ENCODE data around the gene TRMT13. TPM values are rescaled to one million over a fixed set of nuclear protein-coding genes. Genes with fewer than 3 reads are reported as not detected.

Gene TRMT13
- total RNA-seq, 1 experiment from 2014 or later: 6.7 TPM

DNA sequence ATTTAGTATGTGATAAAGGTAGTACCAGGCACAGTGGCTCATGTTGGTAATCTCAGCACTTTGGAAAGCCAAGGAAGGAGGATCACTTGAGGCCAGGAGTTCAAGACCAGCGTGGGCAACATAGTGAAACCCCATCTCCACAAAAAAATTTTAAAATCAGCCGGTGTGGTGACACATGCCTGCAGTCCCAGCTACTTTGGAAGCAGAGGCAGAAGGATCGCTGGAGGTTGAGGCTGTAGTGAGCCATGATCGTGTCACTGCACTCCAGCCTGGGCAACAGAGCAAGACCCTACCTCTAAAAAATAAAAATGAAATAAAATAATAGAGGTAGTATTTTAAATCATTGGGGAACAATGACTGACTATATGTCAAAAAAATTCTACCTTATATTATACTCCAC is 17.4 kb upstream of the TRMT13 start:
- no peaks in the 10 kb centered on the region for H3K79me2 ChIP-seq (ENCODE audit: low read length)
- BruUV-seq (replicated peaks): no TSS peak
- ChIA-PET CTCF (interaction anchor here (0.6 kb wide), 1 partner anchor 49 kb away, joined by 4 read pairs; no protein-coding TSS in a partner anchor), POLR2A (ENCODE audit: unreplicated experiment) (no interaction called here)
- H4K20me1 ChIP-seq (ENCODE audit: low read length): no peaks in the 10 kb centered on the region
- no peak overlapping the region for H3K4me2 ChIP-seq (ENCODE audit: low read length)
- no peak for DNase-seq
- no peaks in the 10 kb centered on the region for H3K4me1 ChIP-seq (ENCODE audit: insufficient read depth, low read length)
- no peak overlapping the region for H3K27ac ChIP-seq (ENCODE audit: low read length)
- no peaks in the 10 kb centered on the region for H3K9me2 ChIP-seq (replicated peaks; ENCODE audit: low read length)
- ATAC-seq: no peak
- H3K9ac ChIP-seq (ENCODE audit: low read length): no peak overlapping the region
- no peak overlapping the region for H2AFZ ChIP-seq (ENCODE audit: low read length)
- no peaks in the 10 kb centered on the region for H3K9me3 ChIP-seq (ENCODE audit: low read length)
- no peaks in the 10 kb centered on the region for H3K27me3 ChIP-seq (ENCODE audit: low read length)
- no peak for TF ChIP-seq EZH2 (IDR thresholded peaks at IDR 0.05; ENCODE audit: low read length, unreplicated experiment)
- no peak for TF ChIP-seq EZH2phosphoT487 (IDR thresholded peaks at IDR 0.05; ENCODE audit: borderline replicate concordance, low read length)
- TF ChIP-seq, protein P1, sequence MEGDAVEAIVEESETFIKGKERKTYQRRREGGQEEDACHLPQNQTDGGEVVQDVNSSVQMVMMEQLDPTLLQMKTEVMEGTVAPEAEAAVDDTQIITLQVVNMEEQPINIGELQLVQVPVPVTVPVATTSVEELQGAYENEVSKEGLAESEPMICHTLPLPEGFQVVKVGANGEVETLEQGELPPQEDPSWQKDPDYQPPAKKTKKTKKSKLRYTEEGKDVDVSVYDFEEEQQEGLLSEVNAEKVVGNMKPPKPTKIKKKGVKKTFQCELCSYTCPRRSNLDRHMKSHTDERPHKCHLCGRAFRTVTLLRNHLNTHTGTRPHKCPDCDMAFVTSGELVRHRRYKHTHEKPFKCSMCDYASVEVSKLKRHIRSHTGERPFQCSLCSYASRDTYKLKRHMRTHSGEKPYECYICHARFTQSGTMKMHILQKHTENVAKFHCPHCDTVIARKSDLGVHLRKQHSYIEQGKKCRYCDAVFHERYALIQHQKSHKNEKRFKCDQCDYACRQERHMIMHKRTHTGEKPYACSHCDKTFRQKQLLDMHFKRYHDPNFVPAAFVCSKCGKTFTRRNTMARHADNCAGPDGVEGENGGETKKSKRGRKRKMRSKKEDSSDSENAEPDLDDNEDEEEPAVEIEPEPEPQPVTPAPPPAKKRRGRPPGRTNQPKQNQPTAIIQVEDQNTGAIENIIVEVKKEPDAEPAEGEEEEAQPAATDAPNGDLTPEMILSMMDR (conservative IDR thresholded peaks at IDR 0.05; ENCODE audit: low read depth, low read length): no peak
- H3F3A ChIP-seq (ENCODE audit: low read length, unreplicated experiment): no peaks in the 10 kb centered on the region
- intact Hi-C loops (cut with micrococcal nuclease): no loop called here
- peaks cover 21% of the 10 kb centered on the region; the same call in 1 of the 2 replicates for H3K36me3 ChIP-seq (ENCODE audit: low read depth, low read length)
- no peak overlapping the region for H3K4me3 ChIP-seq (ENCODE audit: low read length)

DNA sequence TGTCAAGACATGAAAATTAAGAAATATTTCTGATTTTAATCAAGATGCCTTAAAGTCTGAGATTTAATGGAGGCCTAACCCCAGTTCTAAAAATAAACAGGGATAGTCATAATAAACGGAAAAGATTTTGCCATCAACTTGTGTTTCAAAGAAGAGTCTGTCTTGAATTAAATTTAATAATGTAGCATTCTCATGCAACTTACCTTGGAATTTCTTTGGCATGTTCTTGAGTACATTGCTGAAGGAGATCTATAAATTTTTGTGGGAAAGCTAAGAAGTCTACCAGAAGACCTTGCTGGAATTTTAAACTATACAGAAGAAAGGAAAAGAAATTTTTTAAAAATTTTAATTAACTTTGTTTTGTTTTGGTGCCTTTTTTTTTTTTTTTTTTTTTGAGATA is 10.8 kb upstream of the TRMT13 start:
- ATAC-seq: no peak
- Histone ChIP-seq H3K79me2 (ENCODE audit: low read length) (peaks cover 16% of the 10 kb centered on the region), H3K4me2 (ENCODE audit: low read length) (no peak overlapping the region), H3K27me3 (ENCODE audit: low read length) (no peaks in the 10 kb centered on the region), H3K36me3 (ENCODE audit: low read depth, low read length) (peaks cover 26% of the 10 kb centered on the region; the same call in 1 of the 2 replicates), H3K4me1 (ENCODE audit: insufficient read depth, low read length) (no peaks in the 10 kb centered on the region), H3K9me2 (replicated peaks; ENCODE audit: low read length) (no peaks in the 10 kb centered on the region), H3K9ac (ENCODE audit: low read length) (no peak overlapping the region), H3K27ac (ENCODE audit: low read length) (no peak overlapping the region), H3F3A (ENCODE audit: low read length, unreplicated experiment) (no peaks in the 10 kb centered on the region), H4K20me1 (ENCODE audit: low read length) (no peaks in the 10 kb centered on the region), H3K9me3 (ENCODE audit: low read length) (no peaks in the 10 kb centered on the region), H3K4me3 (ENCODE audit: low read length) (no peak overlapping the region), H2AFZ (ENCODE audit: low read length) (no peak overlapping the region)
- intact Hi-C loops (cut with micrococcal nuclease): no loop called here
- no peak for DNase-seq
- POLR2A ChIA-PET (ENCODE audit: unreplicated experiment): no interaction called here
- CTCF ChIA-PET: no interaction called here
- BruUV-seq (replicated peaks): no TSS peak
- TF ChIP-seq EZH2phosphoT487 (IDR thresholded peaks at IDR 0.05; ENCODE audit: borderline replicate concordance, low read length) (no peak), EZH2 (IDR thresholded peaks at IDR 0.05; ENCODE audit: low read length, unreplicated experiment) (no peak)
- TF ChIP-seq, protein P1 (conservative IDR thresholded peaks at IDR 0.05; ENCODE audit: low read depth, low read length): no peak

DNA sequence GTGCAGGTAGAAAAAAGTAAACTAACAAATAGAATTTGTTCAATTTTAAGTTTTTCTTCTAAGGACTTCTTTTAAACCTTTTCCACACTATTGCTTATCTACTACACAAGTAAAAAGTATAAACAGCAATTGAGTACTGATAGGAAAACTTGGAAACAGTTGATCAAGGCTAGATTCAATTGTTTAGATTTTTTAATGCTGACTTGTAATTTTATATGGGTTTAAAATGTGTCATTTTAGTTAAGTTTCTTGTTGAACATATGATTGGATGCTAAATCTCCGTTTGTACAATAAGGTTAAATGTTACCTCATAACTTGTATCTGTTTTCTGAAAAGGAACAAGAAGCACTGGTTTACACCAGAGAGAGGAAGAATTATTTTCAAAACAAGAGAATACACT is 5.7 kb upstream of the TRMT13 start:
- Histone ChIP-seq H3K36me3 (ENCODE audit: low read depth, low read length) (peaks cover 7% of the 10 kb centered on the region; the same call in 1 of the 2 replicates), H4K20me1 (ENCODE audit: low read length) (peaks cover 10% of the 10 kb centered on the region), H3K27me3 (ENCODE audit: low read length) (no peaks in the 10 kb centered on the region), H3K4me1 (ENCODE audit: insufficient read depth, low read length) (peaks cover 22% of the 10 kb centered on the region), H3F3A (ENCODE audit: low read length, unreplicated experiment) (no peaks in the 10 kb centered on the region), H3K79me2 (ENCODE audit: low read length) (peaks cover 64% of the 10 kb centered on the region), H3K9ac (ENCODE audit: low read length) (no peak overlapping the region), H3K4me3 (ENCODE audit: low read length) (no peak overlapping the region), H3K9me3 (ENCODE audit: low read length) (no peaks in the 10 kb centered on the region), H3K9me2 (replicated peaks; ENCODE audit: low read length) (no peaks in the 10 kb centered on the region), H3K27ac (ENCODE audit: low read length) (no peak overlapping the region), H2AFZ (ENCODE audit: low read length) (no peak overlapping the region), H3K4me2 (ENCODE audit: low read length) (no peak overlapping the region)
- no TSS peak for BruUV-seq (replicated peaks)
- TF ChIP-seq EZH2phosphoT487 (IDR thresholded peaks at IDR 0.05; ENCODE audit: borderline replicate concordance, low read length) (no peak), EZH2 (IDR thresholded peaks at IDR 0.05; ENCODE audit: low read length, unreplicated experiment) (no peak)
- TF ChIP-seq, protein P1 (conservative IDR thresholded peaks at IDR 0.05; ENCODE audit: low read depth, low read length): no peak
- ATAC-seq: no peak
- ChIA-PET POLR2A (ENCODE audit: unreplicated experiment) (no interaction called here), CTCF (no interaction called here)
- intact Hi-C loops (cut with micrococcal nuclease): no loop called here
- no peak for DNase-seq
